ENCODE results near the gene EMP2.
"Not testable (repeated sequence)": the region's sequence is repeated elsewhere in the genome, so short reads cannot be mapped to it uniquely, and the experiment has no call there.

EMP2 gene

GRCh38 chr16:10577305-10578202 is 2.8 kb downstream of the EMP2 start:
- no peak for DNase-seq

- DNase-seq, result no peak
These were observed 3.8 kb downstream of the EMP2 start for GRCh38 chr16:10576390-10577304.

- peak in 1 of 2 donors; percentile 13 for DNase-seq
These were observed 4.8 kb downstream of the EMP2 start for GRCh38 chr16:10575506-10576130.

- no peak for DNase-seq
These were observed 7.8 kb downstream of the EMP2 start for GRCh38 chr16:10572611-10573010.

GRCh38 chr16:10571354-10571753 is 9.0 kb downstream of the EMP2 start:
- DNase-seq, result no peak

GRCh38 chr16:10569621-10570020 is 10.8 kb downstream of the EMP2 start:
- no peak for DNase-seq

GRCh38 chr16:10566613-10567012 is 13.8 kb downstream of the EMP2 start:
- DNase-seq, result no peak

- DNase-seq, result no peak
These were observed 15.2 kb downstream of the EMP2 start for GRCh38 chr16:10565167-10565566.

- DNase-seq, result peak; percentile 10 to 22
These were observed 15.8 kb downstream of the EMP2 start for GRCh38 chr16:10564591-10564990.

GRCh38 chr16:10562361-10562899 is 18.0 kb downstream of the EMP2 start:
- no peak for DNase-seq

GRCh38 chr16:10561425-10561824 is 19.0 kb downstream of the EMP2 start:
- DNase-seq, result peak; percentile 6 to 12

- DNase-seq, result peak; percentile 30 to 49
These were observed 19.4 kb downstream of the EMP2 start for GRCh38 chr16:10561001-10561400.

- not testable (repeated sequence) for DNase-seq
These were observed 20.6 kb downstream of the EMP2 start for GRCh38 chr16:10559792-10560191.

- DNase-seq, result no peak
These were observed 21.4 kb downstream of the EMP2 start for GRCh38 chr16:10558746-10559641.

GRCh38 chr16:10558305-10558704 is 22.1 kb downstream of the EMP2 start:
- DNase-seq, result no peak

GRCh38 chr16:10557750-10558149 is 22.6 kb downstream of the EMP2 start:
- DNase-seq, result no peak

- DNase-seq, result no peak
These were observed 24.2 kb downstream of the EMP2 start for GRCh38 chr16:10556236-10556635.

- DNase-seq, result no peak
These were observed 25.8 kb downstream of the EMP2 start for GRCh38 chr16:10554569-10554968.

GRCh38 chr16:10552998-10553491 is 27.4 kb downstream of the EMP2 start:
- DNase-seq, result peak; percentile 66 to 77

- no peak for DNase-seq
These were observed 28.1 kb downstream of the EMP2 start for GRCh38 chr16:10552281-10552680.

GRCh38 chr16:10551881-10552280 is 28.5 kb downstream of the EMP2 start:
- DNase-seq, result no peak
